GM12878 (cell line): ENCODE results near the gene FOXP1. TPM values are rescaled to one million over a fixed set of nuclear protein-coding genes. Genes with fewer than 3 reads are reported as not detected.
"Not testable (repeated sequence)": the region's sequence is repeated elsewhere in the genome, so short reads cannot be mapped to it uniquely, and the experiment has no call there.

Experiments used
- ATAC-seq: fragments of 200-7000 bp; cut with Tn5 transposase; 3 replicates; pipeline ENCODE4 v1.9.1; 2020; ENCODE audit warnings: mild to moderate bottlenecking, moderate library complexity
- BruUV-seq: library from RNA; stranded (reverse); fragments of 400-500 nt; replicated peaks from 2 replicates; lab custom pipeline; 2021; lab: Mats Ljungman, UMichigan
- CTCF ChIA-PET: fragments of 300-600 bp; sonication (Branson Sonifier 250); formaldehyde crosslinking; extraction: SDS; loops from one replicate; lab custom pipeline; 2021; ENCODE audit warnings: inconsistent platforms; lab: Yijun Ruan, JAX
- POLR2A ChIA-PET: fragments of 350-600 bp; formaldehyde crosslinking; extraction: SDS; loops from one replicate; lab custom pipeline; 2021; ENCODE audit warnings: inconsistent platforms; lab: Charles Lee
- RAD21 ChIA-PET: fragments of 300-600 bp; sonication (Branson Sonifier 250); formaldehyde crosslinking; loops from one replicate; lab custom pipeline; 2023; ENCODE audit warnings: antibody characterized with exemption; ENCODE audit not compliant: unreplicated experiment; lab: Charles Lee
- SMC1A ChIA-PET: fragments of 300-600 bp; sonication (Branson Sonifier 250); formaldehyde crosslinking; loops from one replicate; lab custom pipeline; 2023; ENCODE audit not compliant: unreplicated experiment, uncharacterized antibody; lab: Charles Lee
- DNase-seq: peaks from one replicate; pipeline ENCODE4 v3.0.0-alpha.2; 2011; ENCODE audit warnings: low read depth, low spot score
- FAIRE-seq: peaks from 3 replicates; lab custom pipeline; 2011; peaks lifted over from hg19 to GRCh38; lab: Jason Lieb, UNC
- H2AFZ ChIP-seq: 2 replicates; pipeline ENCODE4 v1.6.0; 2011; ENCODE audit warnings: low read depth, low read length, control low read depth; ENCODE audit not compliant: control insufficient read depth
- H3K27ac ChIP-seq: 2 replicates; pipeline ENCODE4 v1.5.1; 2011; ENCODE audit warnings: control low read depth; ENCODE audit not compliant: control insufficient read depth, insufficient read depth
- H3K27me3 ChIP-seq, 2 experiments: replicated peaks in 1 of 2; 2 replicates each; pipeline versions ENCODE4 v1.6.0 to v1.6.1; 2011; ENCODE audit warnings: low read length in 1 of 2; ENCODE audit not compliant: control insufficient read depth in 2 of 2, insufficient read depth in 2 of 2
- H3K36me3 ChIP-seq, 2 experiments: 2 replicates each; pipeline ENCODE4 v1.5.1; 2011; ENCODE audit warnings: low read length in 1 of 2; ENCODE audit not compliant: control insufficient read depth in 2 of 2, insufficient read depth in 2 of 2
- H3K4me1 ChIP-seq: 2 replicates; pipeline ENCODE4 v1.6.1; 2011; ENCODE audit warnings: mild to moderate bottlenecking, low read length, moderate library complexity, mixed read lengths; ENCODE audit not compliant: control insufficient read depth, insufficient read depth
- H3K4me2 ChIP-seq: 2 replicates; pipeline ENCODE4 v1.6.0; 2011; ENCODE audit warnings: control low read depth; ENCODE audit not compliant: control insufficient read depth, insufficient read depth
- H3K4me3 ChIP-seq: fragments of 200-600 bp; sonication (generic); 2 replicates; pipeline ENCODE4 v1.5.1; 2016
- H3K79me2 ChIP-seq: 2 replicates; pipeline ENCODE4 v1.6.0; 2011; ENCODE audit warnings: low read length; ENCODE audit not compliant: control insufficient read depth, insufficient read depth
- H3K9ac ChIP-seq: 2 replicates; pipeline ENCODE4 v1.8.0; 2011; ENCODE audit warnings: low read length, control low read depth, mixed read lengths; ENCODE audit not compliant: control insufficient read depth, insufficient read depth
- H3K9me3 ChIP-seq: replicated peaks from 3 replicates; pipeline ENCODE4 v1.5.1; 2011; ENCODE audit warnings: mild to moderate bottlenecking, low read length; ENCODE audit not compliant: control insufficient read depth, insufficient read depth
- H4K20me1 ChIP-seq: 2 replicates; pipeline ENCODE4 v1.6.0; 2011; ENCODE audit not compliant: control insufficient read depth, insufficient read depth
- CBX5 ChIP-seq: sonication (generic); IDR thresholded peaks from 2 replicates; pipeline ENCODE4 v1.6.1; 2016; ENCODE audit warnings: low read depth, moderate library complexity, mild to moderate bottlenecking, inconsistent platforms
- FOXM1 ChIP-seq: IDR thresholded peaks from 2 replicates; pipeline ENCODE4 v1.6.1; 2012; ENCODE audit warnings: low read depth, mild to moderate bottlenecking, inconsistent platforms, low read length, moderate library complexity
- HDAC2 ChIP-seq: fragments of 200-600 bp; sonication (generic); IDR thresholded peaks from 2 replicates; pipeline ENCODE4 v1.6.1; 2017
- JUNB ChIP-seq: IDR thresholded peaks from 2 replicates; pipeline ENCODE4 v1.6.1; 2016; ENCODE audit warnings: antibody characterized with exemption, mild to moderate bottlenecking
- MXI1 ChIP-seq: fragments of 150-350 bp; IDR thresholded peaks from 2 replicates; pipeline ENCODE4 v1.6.1; 2011; ENCODE audit warnings: low read depth, mild to moderate bottlenecking, inconsistent platforms, low read length, improper control_type of control experiment
- MYB ChIP-seq: fragments of 150-350 bp; IDR thresholded peaks from 2 replicates; pipeline ENCODE4 v1.6.1; 2014; ENCODE audit warnings: mild to moderate bottlenecking, low read depth, low read length, borderline replicate concordance
- NFIC ChIP-seq: IDR thresholded peaks from 2 replicates; pipeline ENCODE4 v1.6.1; 2012; ENCODE audit warnings: low read depth, mild to moderate bottlenecking, inconsistent platforms, low read length, moderate library complexity
- NRF1 ChIP-seq: conservative IDR thresholded peaks from 2 replicates; pipeline ENCODE4 v1.6.1; 2011; ENCODE audit warnings: mild to moderate bottlenecking, low read depth, low read length, improper control_type of control experiment
- PKNOX1 ChIP-seq: fragments of 450-650 bp; IDR thresholded peaks from 2 replicates; pipeline ENCODE4 v1.6.1; 2016; ENCODE audit warnings: mild to moderate bottlenecking
- SMC3 ChIP-seq: IDR thresholded peaks from 2 replicates; pipeline ENCODE4 v1.6.1; 2011; ENCODE audit warnings: low read length, improper control_type of control experiment, borderline replicate concordance
- SP1 ChIP-seq: IDR thresholded peaks from one replicate; pipeline ENCODE4 v1.6.1; 2011; ENCODE audit warnings: low read depth, low read length
- SPI1 ChIP-seq: IDR thresholded peaks from 2 replicates; pipeline ENCODE4 v1.6.1; 2011; ENCODE audit warnings: low read depth, mild to moderate bottlenecking, low read length, moderate library complexity, borderline replicate concordance; ENCODE audit not compliant: insufficient read depth
- STAT1 ChIP-seq: fragments of 450-650 bp; conservative IDR thresholded peaks from 2 replicates; pipeline ENCODE4 v1.6.1; 2014; ENCODE audit warnings: antibody characterized with exemption, mild to moderate bottlenecking
- YBX1 ChIP-seq: fragments of 450-650 bp; IDR thresholded peaks from 2 replicates; pipeline ENCODE4 v1.6.1; 2016; ENCODE audit warnings: antibody characterized with exemption
- ZNF274 ChIP-seq: IDR thresholded peaks from one replicate; pipeline ENCODE4 v1.8.0; 2011; ENCODE audit not compliant: insufficient read length, insufficient read depth
- ZSCAN29 ChIP-seq: fragments of 450-650 bp; IDR thresholded peaks from 2 replicates; pipeline ENCODE4 v1.6.1; 2017; ENCODE audit warnings: mild to moderate bottlenecking, moderate library complexity
- WGBS: methylation state at CpG from one replicate; pipeline ENCODE4 v1.1.6; 2016; ENCODE audit warnings: low lambda C conversion rate; ENCODE audit not compliant: insufficient replicate concordance, insufficient coverage; ENCODE audit errors: missing lambda C conversion rate; 5-methylcytosine and 5-hydroxymethylcytosine counted together
- in situ Hi-C: fragments of 300-500 bp; cut with MboI; formaldehyde crosslinking; loops from 9 replicates; pipeline ENCODE4 v1.14.3; 2018; ENCODE audit warnings: mixed read lengths
- intact Hi-C: fragments of 100-400 bp; cut with micrococcal nuclease; formaldehyde crosslinking; loops from one replicate; pipeline ENCODE4 v1.14.2; 2022; ENCODE audit not compliant: unreplicated experiment
- polyA plus RNA-seq, 11 experiments: library from polyadenylated mRNA; depleted of rRNA in 4 of 11; unstranded in 6 of 11; stranded (reverse) in 5 of 11; fragments of >200 nt; fragmentation: Nextera tagmentation in 4 of 11; fragmentation: Illumina TruSeq in 1 of 11; extraction: Ambion mirVana in 4 of 11; extraction: Trizol in 1 of 11; gene quantifications; 1 replicate in 1 of 11; 2 replicates in 10 of 11; pipeline versions ENCODE4 v1.2.1 to v1.2.3, GENCODE V29; 2011 to 2016; ENCODE audit warnings: inconsistent platforms in 2 of 11, missing spikeins in 2 of 11, low read depth in 1 of 11
- total RNA-seq, 4 experiments: library from RNA; depleted of rRNA in 3 of 4; stranded (reverse); fragments of >200 nt in 3 of 4; fragmentation: Illumina TruSeq in 1 of 4; extraction: Trizol in 1 of 4; gene quantifications; 2 replicates each; pipeline versions ENCODE4 v1.2.1 to v1.2.3, GENCODE V29; 2013 to 2021
- TF ChIP-seq, protein P1 (sequence below): IDR thresholded peaks from 2 replicates; pipeline ENCODE4 v1.6.1; 2012; ENCODE audit warnings: low read depth, low read length, improper control_type of control experiment

Gene FOXP1
- total and polyA plus RNA-seq, 10 of the 15 experiments (the other 5 are each of a cell fraction or from before 2014, with no cell fraction given): 0.05 to 1.6 (median 0.20) TPM; not detected in 1

DNA sequence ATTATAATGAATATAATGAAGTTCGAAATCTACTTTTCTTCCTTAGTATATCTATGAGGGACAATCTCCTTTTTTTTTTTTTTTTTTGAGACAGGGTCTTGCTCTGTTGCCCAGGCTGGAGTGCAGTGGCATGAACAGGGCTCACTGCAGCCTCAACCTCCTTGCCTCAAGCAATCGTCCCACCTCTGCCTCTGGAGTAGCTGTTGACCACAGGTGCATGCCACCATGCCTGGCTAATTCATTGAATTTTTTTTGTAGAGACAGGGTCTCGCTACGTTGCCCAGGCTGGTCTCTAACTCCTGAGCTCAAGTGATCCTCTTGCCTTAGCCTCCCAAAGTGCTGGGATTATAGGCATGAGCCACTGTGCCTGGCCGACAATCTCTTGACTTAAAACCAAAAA is 607.5 kb downstream of the FOXP1 start:
- CTCF ChIA-PET, H3K4me3 ChIP-seq, BruUV-seq, H2AFZ ChIP-seq, H3K36me3 ChIP-seq, RAD21 ChIA-PET, H4K20me1 ChIP-seq, H3K27ac ChIP-seq, H3K9me3 ChIP-seq, H3K79me2 ChIP-seq, H3K4me2 ChIP-seq, ATAC-seq, H3K9ac ChIP-seq, POLR2A ChIA-PET, intact Hi-C loops, H3K27me3 ChIP-seq, DNase-seq, H3K4me1 ChIP-seq, in situ Hi-C loops, FAIRE-seq: not testable (repeated sequence)
- 31% methylated on average over 5 of the region's 5 CpGs for WGBS
- SMC1A ChIA-PET: interaction anchor here (1.0 kb wide), 1 partner anchor 20 kb away, joined by 3 read pairs; no protein-coding TSS in a partner anchor

GRCh38 chr3:70974747-70975146 is 608.8 kb downstream of the FOXP1 start:
- FAIRE-seq (no peak), DNase-seq (no peak), ATAC-seq (no peak)
- TF ChIP-seq ZNF274 (no peak), MYB (no peak), CBX5 (no peak), YBX1 (no peak), NFIC (no peak), FOXM1 (no peak), STAT1 (no peak), SMC3 (no peak), NRF1 (no peak), SP1 (no peak), MXI1 (no peak), JUNB (no peak), ZSCAN29 (no peak), SPI1 (no peak), HDAC2 (no peak), PKNOX1 (no peak)
- TF ChIP-seq, protein P1, sequence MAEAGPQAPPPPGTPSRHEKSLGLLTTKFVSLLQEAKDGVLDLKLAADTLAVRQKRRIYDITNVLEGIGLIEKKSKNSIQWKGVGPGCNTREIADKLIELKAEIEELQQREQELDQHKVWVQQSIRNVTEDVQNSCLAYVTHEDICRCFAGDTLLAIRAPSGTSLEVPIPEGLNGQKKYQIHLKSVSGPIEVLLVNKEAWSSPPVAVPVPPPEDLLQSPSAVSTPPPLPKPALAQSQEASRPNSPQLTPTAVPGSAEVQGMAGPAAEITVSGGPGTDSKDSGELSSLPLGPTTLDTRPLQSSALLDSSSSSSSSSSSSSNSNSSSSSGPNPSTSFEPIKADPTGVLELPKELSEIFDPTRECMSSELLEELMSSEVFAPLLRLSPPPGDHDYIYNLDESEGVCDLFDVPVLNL: no peak
- ChIA-PET POLR2A (no interaction called here), CTCF (no interaction called here), SMC1A (no interaction called here), RAD21 (no interaction called here)
- no peak overlapping the region for H3K4me2 ChIP-seq
- no peak overlapping the region for H3K9ac ChIP-seq
- no peaks in the 10 kb centered on the region for H3K36me3 ChIP-seq
- H2AFZ ChIP-seq: no peak overlapping the region
- H3K9me3 ChIP-seq: no peaks in the 10 kb centered on the region
- H4K20me1 ChIP-seq: no peaks in the 10 kb centered on the region
- no TSS peak for BruUV-seq
- H3K79me2 ChIP-seq: no peaks in the 10 kb centered on the region
- H3K4me3 ChIP-seq: no peak overlapping the region
- no peak overlapping the region for H3K27ac ChIP-seq
- no peaks in the 10 kb centered on the region for H3K27me3 ChIP-seq
- WGBS: 38% methylated on average over 5 of the region's 5 CpGs
- no peaks in the 10 kb centered on the region for H3K4me1 ChIP-seq
- intact Hi-C loops: no loop called here
- in situ Hi-C loops: no loop called here
